NCI-H2227 treated with DMSO at 0.1 percent for 48 hours (cell line): Measurements from ENCODE around the gene ZNF320.
"Not testable (repeated sequence)": the region's sequence is repeated elsewhere in the genome, so short reads cannot be mapped to it uniquely, and the experiment has no call there.

Experiments
- DNase-seq: peaks from one replicate; lab custom pipeline; 2025; lab: John Stamatoyannopoulos, UW

Gene ZNF320

DNA sequence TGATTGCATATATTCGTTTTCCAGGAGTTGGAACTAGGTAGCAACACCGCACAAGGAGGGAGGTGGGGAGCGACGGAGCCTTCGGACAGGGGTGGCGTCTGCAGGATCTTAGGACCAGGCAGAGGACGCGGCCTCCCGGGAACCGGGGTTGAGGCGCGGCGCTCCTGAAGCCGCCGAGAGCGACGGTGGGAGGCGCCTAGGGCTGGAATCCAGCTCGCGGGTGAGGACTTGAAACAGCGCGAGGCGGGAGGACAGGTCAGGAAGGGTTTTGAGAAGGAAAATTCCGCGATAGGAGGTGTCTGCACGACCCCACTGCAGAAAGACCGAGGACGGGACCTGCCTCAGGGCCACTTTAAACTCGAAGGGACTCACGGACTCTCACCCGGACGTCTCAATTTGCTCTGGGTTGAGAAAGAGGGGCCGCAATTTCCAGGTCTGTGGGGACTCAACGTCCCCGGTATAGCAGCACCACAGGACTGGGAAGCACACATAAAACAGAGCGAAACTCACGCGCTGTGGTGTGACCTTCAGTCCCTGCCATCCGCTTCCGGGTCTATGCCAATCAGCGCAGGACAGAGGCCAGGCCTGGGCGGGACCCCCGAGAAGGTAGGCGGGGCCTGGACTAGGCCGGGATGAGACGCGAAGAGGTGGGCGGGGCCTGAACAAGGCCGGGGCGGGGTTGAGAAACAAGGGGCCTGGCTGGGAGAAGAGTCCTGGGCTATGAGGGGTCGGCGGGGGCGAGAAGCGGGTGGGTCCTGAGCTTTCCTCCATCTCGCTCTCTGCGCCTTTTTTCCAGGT lies at the start of gene ZNF320:
Gene ZNF320 (minus strand): TSS at position 498 of the 798 bp plus-strand sequence. CDS start 7,380 bp downstream, outside the sequence.
- DNase-seq, result peak; percentile 96

DNA sequence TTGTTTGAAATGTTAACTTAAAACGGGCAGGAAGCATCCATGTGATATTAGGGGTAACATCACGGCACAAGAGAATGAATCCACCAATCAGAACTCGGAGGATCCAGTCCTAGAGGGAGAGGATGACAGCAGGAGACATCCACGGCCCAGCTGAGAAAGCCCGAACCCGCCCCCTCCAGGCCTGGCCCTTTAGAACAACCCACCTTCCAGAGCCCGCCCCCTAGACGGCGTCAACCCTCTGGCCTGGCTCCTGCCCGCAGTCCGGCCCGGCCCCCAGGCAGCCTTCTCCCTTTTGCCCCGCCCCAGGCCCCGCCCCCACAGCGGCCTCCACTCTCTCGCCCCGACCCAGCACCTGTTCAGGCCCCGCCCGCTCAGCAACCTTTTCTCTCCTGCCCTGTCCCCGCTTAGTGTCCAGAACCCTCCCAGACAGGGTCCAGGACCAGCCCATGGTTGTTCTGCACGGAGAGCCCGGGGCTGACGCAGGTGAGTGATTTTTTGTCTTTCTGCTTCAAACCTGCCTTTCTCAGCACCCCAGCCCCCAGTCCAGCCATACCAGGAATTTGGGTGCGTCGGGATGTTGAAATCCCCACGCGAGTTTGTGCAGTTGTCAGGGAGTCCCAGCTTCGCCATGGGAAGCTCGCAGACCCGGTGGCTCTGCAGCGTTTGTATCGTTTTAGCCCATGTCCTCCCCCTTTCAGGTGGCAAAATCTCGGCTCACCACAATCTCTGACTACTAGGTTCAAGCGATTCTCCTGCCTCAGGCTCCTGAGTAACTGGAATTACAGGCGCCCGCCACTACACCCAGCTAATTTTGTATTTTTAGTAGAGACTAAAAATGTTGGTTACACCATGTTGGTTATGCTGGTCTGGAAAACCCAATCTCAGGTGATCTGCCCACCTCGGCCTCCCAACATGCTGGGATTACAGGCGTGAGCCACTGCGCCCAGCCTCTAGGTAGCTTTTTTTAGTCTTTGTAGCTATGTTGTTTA lies 49.2 kb upstream of the ZNF320 start:
- peak; percentile 72 for DNase-seq

DNA sequence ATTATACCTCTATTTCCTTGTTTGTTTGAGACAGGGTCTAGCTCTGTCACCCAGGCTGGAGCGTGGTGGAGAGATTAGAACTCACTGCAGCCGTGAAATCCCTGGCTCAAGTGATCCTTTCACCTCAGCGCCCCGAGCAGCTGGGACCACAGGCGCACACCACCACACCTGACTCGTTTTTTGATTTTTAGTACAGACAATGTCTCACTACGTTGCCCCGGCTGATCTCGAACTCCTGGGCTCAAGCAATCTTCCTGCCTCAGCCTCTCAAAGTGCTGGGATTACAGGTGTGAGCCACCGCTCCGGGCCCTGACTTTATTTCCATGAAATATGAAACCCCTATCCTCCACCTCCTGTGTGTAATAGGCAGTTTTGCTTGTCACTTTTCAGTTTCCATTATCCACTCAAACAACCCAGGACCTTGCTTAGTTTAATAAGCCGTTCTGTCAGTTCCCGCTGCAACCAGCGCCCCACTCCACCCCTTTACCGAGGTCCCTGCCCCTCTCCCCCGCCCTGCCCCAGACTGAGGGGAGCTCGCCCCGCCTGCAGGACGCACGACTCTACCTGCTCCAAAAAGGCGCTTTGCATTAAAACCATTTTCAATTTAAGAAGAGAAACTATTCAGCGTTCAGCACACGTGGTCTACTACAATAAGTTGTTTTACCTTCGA lies 48.4 kb upstream of the ZNF320 start:
- DNase-seq, result peak; percentile 72

DNA sequence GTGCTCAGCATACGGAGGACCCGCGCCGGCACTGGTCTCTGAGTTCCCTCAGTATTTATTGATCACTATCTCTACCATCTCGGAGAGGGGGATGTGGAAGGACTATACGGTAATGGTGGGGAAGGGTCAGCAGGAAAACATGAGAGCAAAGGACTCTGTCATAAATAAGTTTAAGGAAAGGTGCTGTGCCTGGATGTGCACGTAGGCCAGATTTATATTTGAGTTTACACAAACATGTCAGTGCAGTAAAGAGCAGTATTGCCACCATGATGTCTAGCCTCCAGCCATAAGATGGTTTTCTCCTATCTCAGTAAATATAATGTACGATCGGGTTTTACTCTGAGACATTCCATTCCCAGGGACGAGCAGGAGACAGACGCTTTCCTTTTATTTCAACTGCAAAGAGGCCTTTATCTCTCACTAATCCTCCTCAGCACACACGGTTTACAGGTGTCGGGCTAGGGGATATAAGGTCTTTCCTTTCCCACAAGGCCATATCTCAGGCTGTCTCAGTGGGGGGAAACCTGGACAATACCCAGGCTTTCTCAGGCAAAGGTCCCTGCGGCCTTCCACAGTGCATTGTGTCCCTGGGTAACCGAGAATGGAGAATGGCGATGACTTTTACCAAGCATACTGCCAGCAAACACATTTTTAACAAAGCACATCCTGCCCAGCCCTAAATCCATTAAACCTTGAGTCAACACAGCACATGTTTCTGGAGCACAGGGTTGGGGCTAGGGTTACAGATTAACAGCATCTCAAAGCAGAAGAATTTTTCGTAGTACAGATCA lies 47.5 kb upstream of the ZNF320 start:
- DNase-seq, result not testable (repeated sequence)

DNA sequence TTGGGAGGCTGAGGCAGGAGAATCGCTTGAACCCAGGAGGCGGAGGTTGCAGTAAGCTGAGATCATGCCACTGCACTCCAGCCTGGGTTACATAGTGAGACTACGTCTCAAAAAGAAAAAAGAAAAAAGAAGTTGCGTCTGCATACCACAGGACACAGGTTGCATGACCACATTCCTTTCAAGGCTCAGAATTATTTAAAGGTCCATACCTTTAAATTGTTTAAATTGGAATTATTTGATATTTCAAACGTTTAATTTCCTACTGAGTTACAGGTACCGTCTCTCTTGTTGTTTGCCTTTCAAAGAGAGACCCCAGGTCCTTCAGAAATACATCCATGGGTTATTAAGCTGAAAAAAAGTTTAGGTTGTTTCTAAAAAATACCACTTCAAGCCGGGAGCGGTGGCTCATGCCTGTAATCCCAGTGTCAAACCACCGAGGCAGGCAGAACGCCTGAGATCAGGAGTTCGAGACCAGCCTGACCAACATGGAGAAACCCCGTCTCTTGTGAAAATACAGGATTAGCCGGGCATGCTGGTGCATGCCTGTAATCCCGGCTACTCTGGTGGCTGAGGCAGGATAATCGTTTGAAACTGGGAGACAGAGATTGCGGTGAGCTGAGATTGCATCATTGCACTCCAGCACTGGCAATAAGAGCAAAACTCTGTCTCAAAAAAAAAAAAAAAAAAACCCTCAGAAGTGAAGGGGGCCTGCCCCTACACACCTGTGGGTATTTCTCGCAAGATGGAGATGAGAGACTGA lies 46.6 kb upstream of the ZNF320 start:
- no peak for DNase-seq

DNA sequence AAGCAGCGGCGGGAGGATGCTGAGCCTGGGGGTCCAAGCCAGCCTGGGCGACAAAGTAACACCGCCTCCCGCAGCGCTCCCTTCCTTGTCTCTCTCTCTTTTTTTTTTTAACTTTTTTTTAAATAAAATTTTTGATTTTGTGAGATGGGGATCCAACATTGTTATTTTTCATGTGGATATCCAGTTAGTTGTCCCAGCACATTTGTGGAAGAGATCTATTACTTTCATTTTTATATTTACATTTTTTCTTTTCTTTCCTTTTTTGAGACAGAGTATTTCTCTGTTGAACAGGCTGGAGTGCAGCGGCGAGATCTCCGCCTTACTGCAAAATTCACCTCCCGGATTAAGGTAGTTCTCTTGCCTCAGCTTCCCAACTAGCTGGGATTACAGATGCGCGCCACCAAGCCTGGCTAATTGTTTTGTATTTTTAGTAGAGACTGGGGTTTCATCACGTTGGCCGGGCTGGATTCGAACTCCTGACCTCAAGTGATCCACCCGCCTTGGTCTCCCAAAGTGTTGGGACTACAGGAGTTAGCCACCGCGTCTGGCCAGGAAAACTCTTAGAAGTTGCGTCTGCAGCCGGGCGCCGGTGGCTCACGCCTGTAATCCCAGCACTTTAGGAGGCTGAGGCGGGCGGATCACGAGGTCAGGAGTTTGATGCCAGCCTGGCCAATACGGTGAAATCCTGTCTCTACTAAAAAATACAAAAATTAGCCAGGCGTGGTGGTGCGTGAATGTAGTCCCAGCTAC lies 45.9 kb upstream of the ZNF320 start:
- DNase-seq, result no peak

DNA sequence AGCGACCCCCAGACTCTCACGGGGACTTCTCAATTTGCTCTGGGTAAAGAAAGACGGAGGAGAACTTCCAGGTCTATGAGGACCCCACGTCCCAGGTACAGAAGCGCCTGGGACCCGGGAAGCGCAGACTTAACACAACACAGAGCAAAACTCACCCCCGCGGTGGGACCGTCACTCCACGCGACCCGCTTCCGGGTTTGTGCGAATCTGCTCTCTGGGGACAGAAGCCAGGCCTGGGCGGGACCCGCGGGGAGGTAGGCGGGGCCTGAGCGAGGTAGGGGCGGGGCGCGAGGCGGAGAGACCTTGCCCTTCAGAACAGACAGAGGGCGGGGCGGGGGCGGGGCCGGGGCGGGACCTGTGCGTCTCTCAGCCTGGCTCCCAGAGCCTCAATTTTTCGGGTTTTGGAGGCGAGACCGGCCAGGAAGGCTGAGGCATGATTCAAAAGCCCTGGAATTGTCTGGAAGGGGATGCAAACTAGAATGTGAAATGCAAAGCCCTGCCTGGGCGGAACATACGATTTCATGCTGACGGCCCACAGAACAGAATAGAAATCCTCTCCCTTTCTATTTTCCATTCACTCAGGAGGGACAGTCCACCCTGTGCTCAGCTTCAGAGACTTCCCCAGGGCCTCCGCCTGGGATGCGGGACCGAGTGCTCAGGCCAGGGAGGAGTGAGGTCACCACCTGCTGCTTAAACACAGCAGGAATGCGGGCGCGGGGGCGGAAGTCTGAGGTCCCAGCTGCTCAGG lies 45.1 kb upstream of the ZNF320 start:
- peak; percentile 92 for DNase-seq

DNA sequence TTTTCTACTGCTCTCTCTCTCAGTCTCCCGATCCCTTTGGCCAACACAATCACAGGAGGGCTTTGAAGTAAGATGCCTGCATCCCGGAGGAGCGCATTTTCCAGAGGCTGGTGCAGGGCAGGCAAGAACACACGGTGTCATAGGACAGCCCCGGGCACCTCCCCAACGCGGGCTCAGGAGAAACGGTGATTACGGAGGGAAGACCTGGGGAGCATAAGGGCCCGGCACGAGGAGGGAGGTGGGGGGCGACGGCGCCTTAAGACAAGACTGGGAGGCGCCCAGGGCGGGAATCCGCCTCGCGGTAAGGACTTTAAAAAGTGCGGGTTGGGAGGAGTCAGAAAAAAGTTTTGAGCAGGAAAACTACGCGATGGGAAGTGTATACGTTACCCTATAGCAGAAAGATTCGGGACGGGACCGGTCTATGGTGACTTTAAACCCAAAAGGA lies 44.5 kb upstream of the ZNF320 start:
- peak; percentile 81 for DNase-seq

DNA sequence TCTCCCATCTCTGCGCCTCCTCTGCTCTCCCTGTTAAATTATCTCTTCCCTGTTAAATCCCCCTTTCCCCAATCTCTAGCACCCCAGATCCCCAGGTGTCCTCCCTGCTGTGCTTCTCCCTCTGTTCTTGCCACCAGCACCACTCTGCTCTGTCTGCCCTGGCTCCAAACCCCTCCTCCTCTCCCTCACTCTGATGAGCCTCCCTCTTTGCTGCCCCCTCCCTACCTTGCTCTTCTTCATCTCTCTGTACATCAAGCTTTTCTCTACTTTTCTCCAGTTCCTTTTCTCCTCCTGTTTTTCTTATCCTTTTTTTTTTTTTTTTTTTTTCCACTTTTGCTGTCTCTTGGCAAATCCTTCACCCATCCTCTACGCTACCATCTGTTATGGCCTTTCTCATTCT lies 44.1 kb upstream of the ZNF320 start:
- peak; percentile 81 for DNase-seq

DNA sequence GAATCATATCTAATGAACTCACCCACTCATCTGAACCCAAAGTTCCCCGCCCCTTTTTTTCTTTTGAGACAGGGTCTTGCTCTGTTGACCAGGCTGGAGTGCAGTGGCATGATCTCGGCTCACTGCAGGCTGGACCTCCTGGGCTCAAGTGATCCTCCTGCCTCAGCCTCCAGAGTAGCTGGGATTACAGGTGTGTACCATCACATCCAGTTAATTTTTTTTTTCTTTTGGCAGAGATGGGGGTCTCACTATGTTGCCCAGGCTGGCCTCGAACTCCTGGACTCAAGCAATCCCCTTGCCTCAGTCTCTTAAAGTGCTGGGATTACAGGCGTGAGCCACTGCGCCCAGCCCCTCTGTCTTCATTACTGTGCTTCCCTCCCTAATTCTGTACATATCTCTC lies 43.5 kb upstream of the ZNF320 start:
- DNase-seq, result not testable (repeated sequence)

DNA sequence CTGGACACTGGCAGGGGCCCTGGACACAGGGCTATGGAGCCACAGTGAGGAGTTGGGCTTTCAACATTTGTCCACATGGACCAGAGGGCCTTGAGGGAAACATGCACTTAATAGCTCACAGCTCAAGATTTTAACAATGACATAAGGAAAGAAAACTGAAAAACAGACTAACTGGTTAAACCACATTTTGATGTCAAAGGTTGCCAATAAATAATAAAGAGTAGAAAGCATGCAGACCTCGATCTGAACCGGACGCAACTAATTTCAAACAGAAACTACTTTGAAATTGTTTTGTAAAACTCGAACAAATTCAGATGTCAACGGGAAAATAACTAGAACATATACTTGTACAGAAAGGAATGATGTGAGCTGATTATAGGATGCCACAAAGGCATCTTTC lies 41.3 kb upstream of the ZNF320 start:
- DNase-seq, result no peak

DNA sequence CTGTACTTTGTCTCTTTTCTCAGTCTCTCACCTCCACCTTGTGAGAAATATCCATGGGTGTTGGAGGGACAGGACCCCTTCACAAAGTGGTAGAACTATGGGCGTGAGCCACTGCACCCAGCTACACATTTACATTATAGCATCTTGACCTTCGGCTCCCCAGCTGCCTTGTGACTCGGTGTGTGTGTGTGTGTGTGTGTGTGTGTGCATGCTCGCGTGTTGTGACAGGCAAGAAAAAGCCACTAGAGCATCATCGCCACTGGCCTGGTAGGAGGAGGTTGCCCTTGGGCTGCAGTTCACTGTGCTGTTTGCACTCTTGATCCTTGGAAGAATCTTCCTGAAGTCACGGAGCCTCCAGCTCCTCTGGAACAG lies 39.5 kb upstream of the ZNF320 start:
- no peak for DNase-seq

DNA sequence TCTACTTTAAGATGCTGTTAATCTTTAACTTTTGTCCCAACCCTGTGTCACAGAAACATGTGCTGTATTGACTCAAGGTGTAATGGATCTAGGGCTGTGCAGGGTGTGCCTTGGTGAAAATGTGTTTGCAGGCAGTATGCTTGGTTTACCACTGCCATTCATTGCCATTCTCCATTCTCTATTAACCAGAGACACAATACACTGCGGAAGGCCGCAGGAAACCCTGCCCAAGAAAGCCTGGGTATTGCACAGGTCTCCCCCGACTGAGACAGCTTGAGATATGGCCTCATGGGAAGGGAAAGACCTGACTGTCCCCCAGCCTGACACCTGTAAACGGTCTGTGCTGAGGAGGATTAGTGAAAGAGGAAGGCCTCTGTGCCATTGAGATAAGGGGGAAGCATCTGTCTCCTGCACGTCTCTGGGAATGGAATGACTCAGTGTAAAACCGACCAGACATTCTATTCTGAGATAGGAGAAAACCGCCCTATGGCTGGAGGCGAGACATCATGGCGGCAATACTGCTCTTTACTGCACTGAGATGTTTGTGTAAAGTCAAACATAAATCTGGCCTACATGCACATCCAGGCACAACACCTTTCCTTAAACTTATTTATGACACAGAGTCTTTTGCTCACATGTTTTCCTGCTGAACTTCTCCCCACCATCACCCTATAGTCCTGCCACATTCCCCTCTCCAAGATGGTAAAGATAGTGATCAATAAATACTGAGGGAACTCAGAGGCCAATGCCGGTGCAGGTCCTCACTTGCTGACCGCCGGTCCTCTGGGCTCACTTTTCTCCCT lies 38.9 kb upstream of the ZNF320 start:
- DNase-seq, result no peak

DNA sequence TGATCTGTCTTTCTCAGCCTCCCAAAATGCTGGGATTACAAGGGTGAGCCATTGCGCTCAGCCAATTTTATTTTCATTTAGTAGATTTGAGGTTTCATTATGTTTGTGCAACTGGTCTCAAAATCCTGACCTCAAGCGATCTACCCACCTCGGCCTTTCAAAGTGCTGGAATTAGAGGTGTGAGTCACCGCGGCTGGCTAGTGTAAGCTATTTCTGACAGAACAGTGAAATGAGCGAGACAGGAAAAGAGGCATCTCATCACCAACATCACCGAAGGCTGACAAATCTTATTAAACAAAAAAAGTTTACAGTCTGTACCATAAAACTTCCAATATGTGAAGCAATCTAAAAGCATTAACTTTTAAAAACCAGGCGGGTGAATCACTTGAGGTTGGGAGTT lies 38.0 kb upstream of the ZNF320 start:
- no peak for DNase-seq

DNA sequence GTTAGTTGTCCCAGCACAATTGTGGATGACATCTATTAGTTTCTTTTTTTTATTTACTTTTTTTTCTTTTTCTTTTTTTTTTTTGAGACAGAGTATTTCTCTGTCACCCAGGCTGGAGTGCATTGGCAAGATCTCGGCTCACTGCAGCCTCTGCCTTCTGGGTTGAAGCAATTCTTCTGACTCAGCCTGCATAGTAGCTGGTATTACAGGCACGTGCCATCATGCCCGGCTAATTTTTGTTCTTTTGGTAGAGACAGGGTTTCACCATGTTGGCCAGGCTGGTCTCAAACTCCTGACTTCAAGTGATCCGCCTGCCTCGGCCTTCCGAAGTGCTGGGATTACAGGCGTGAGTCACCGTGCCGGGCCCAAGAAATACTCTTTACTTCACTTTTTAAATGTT lies 27.2 kb upstream of the ZNF320 start:
- not testable (repeated sequence) for DNase-seq

DNA sequence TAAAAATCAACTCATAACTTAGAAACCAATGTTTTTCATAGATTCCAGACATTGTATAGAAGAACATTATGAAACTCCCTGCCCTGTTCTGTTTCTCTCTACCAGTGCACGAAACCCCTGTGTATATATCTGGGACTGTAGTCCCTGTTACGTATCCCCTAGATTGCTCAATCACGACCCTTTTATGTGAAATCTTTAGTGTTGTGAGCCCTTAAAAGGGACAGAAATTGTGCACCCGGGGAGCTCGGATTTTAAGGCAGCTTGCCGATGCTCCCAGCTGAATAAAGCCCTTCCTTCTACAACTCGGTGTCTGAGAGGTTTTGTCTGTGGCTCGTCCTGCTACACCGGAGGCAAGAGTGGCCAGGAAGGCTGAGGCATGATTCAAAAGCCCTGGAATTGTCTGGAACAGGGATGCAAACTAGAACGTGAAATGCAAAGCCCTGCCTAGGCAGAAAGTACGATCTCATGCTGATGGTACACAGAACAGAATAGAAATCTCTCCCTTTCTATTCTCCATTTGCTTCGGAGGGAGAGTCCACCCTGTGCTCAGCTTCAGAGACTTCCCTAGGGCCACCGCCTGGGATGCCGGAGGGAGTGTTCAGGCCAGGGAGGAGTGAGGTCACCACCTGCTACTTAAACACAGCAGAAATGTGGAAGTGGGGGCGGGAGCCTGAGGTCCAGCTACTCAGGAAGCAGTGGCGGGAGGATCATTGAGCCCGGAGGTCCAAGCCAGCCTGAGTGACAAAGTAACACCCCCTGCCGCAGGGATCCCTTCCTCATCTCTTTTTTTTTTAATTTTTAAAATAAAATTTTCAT lies 26.6 kb upstream of the ZNF320 start:
- DNase-seq, result no peak
